ENCODE results near the gene KCNN1. TPM values are rescaled to one million over a fixed set of nuclear protein-coding genes. Genes with fewer than 3 reads are reported as not detected.
A peak's percentile ranks its signal among the peaks of the same experiment; 100 is the strongest.

KCNN1 gene
- total and polyA plus RNA-seq, 2 donors (not counting 1 experiment from before 2014, with no cell fraction given): under 0.01 TPM; not detected in 1

DNA sequence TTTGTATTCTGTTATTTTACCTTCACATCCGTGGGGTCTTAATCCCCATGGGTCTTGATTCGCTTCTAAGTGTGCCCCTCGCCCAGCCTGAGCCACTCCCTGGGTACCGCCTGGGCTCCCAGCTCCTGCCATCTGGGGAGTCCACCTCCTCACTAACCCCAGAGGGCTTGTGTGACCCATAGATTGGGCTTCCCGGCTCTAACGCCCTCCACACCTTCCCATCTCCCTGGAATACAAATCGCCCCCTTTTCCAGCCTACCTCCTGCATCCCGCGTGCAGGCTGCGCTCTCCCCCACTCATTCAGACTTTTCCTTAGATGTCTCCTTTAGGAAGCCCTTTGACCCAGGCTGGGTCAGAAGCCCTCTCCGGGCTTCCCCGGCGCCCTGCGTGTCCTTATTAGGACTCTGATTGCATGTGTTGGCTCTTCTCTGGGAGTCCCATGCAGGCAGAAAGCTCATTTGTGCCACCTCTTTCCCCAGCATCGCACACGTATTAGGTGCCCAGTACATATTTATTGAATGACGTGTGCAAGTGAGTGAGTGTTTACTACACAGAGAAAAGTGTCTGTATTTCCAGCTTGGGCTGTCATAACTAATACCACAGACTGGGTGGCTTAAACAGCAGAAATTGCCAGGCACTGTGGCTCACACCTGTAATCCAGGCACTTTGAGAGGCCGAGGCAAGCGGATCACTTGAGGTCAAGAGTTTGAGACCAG is 33.3 kb upstream of the KCNN1 start:
- Histone ChIP-seq H4K20me1 (ENCODE audit: control insufficient read depth, extremely low read depth, insufficient read depth, low read length) (no peaks in the 10 kb centered on the region), H3K27me3 (ENCODE audit: control insufficient read depth, insufficient read depth, low read length) (no peaks in the 10 kb centered on the region)
- DNase-seq (ENCODE audit: low read depth in 2 of 2): peak; percentile 8 to 48

DNA sequence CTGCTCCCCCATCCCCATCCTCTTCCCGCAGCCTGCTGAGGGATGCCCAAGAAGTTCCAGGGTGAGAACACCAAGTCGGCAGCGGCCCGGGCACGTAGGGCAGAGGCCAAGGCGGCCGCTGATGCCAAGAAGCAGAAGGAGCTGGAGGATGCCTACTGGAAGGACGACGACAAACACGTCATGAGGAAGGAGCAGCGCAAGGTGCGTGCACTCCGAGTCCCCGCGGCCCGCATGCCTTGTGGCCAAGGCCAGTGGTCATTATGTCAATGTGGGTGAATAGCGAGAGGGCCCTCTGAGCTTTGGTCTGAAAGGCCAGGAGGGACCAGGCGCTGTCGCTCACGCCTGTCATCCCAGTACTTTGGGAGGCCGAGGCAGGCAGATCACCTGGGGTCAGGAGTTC is 30.5 kb upstream of the KCNN1 start:
- Histone ChIP-seq H3K4me2 (ENCODE audit: extremely low read depth, insufficient read depth, low read length) (no peak overlapping the region), H3K79me2 (ENCODE audit: control insufficient read depth, insufficient read depth, low read length) (peaks cover 4% of the 10 kb centered on the region), H3K4me3 (replicated peaks in 1 of 4; ENCODE audit: control extremely low read depth in 1 of 4, insufficient read depth in 1 of 4, low read depth in 3 of 4, low read length in 4 of 4) (no peak overlapping the region), H3K27me3 (ENCODE audit: control insufficient read depth, insufficient read depth, low read length) (no peaks in the 10 kb centered on the region), H3K36me3 (ENCODE audit: control insufficient read depth, insufficient read depth, low read length) (peaks cover 2% of the 10 kb centered on the region), H3K27ac (ENCODE audit: insufficient read depth, low read length) (no peak overlapping the region), H4K20me1 (ENCODE audit: control insufficient read depth, extremely low read depth, insufficient read depth, low read length) (no peaks in the 10 kb centered on the region), H3K9ac (ENCODE audit: insufficient read depth, low read length) (no peak overlapping the region), H3K4me1 (ENCODE audit: control insufficient read depth, extremely low read depth, insufficient read depth, low read length) (no peaks in the 10 kb centered on the region), H3K9me3 (ENCODE audit: control insufficient read depth, insufficient read depth, low read depth, low read length) (no peaks in the 10 kb centered on the region), H2AFZ (ENCODE audit: low read length) (no peak overlapping the region)
- TF ChIP-seq, protein P1, sequence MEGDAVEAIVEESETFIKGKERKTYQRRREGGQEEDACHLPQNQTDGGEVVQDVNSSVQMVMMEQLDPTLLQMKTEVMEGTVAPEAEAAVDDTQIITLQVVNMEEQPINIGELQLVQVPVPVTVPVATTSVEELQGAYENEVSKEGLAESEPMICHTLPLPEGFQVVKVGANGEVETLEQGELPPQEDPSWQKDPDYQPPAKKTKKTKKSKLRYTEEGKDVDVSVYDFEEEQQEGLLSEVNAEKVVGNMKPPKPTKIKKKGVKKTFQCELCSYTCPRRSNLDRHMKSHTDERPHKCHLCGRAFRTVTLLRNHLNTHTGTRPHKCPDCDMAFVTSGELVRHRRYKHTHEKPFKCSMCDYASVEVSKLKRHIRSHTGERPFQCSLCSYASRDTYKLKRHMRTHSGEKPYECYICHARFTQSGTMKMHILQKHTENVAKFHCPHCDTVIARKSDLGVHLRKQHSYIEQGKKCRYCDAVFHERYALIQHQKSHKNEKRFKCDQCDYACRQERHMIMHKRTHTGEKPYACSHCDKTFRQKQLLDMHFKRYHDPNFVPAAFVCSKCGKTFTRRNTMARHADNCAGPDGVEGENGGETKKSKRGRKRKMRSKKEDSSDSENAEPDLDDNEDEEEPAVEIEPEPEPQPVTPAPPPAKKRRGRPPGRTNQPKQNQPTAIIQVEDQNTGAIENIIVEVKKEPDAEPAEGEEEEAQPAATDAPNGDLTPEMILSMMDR (conservative IDR thresholded peaks at IDR 0.05 in 1 of 2, IDR thresholded peaks at IDR 0.05 in 1 of 2; ENCODE audit: low read depth in 1 of 2, low read length in 2 of 2): no peak
- TF ChIP-seq EZH2 (IDR thresholded peaks at IDR 0.05; ENCODE audit: low read length, missing control alignments): no peak
- no peak for DNase-seq (ENCODE audit: low read depth in 2 of 2)

More for the DNA sequence above, 33.3 kb upstream of the KCNN1 start:
- Histone ChIP-seq H3K4me2 (ENCODE audit: extremely low read depth, insufficient read depth, low read length) (peak overlapping the region; percentile 92), H3K4me1 (ENCODE audit: control insufficient read depth, extremely low read depth, insufficient read depth, low read length) (no peaks in the 10 kb centered on the region), H3K9ac (ENCODE audit: insufficient read depth, low read length) (peak overlapping the region; percentile 73), H2AFZ (ENCODE audit: low read length) (peak overlapping the region; percentile 79), H3K36me3 (ENCODE audit: control insufficient read depth, insufficient read depth, low read length) (peaks cover 2% of the 10 kb centered on the region), H3K4me3 (replicated peaks in 1 of 4; ENCODE audit: control extremely low read depth in 1 of 4, insufficient read depth in 1 of 4, low read depth in 3 of 4, low read length in 4 of 4) (peak overlapping the region; percentile 73 to 94 (median 80)), H3K27ac (ENCODE audit: insufficient read depth, low read length) (peak overlapping the region; percentile 96), H3K9me3 (ENCODE audit: control insufficient read depth, insufficient read depth, low read depth, low read length) (no peaks in the 10 kb centered on the region), H3K79me2 (ENCODE audit: control insufficient read depth, insufficient read depth, low read length) (peaks cover 4% of the 10 kb centered on the region)
- no peak for TF ChIP-seq EZH2 (IDR thresholded peaks at IDR 0.05; ENCODE audit: low read length, missing control alignments)
- TF ChIP-seq, protein P1 (conservative IDR thresholded peaks at IDR 0.05 in 1 of 2, IDR thresholded peaks at IDR 0.05 in 1 of 2; ENCODE audit: low read depth in 1 of 2, low read length in 2 of 2): no peak

DNA sequence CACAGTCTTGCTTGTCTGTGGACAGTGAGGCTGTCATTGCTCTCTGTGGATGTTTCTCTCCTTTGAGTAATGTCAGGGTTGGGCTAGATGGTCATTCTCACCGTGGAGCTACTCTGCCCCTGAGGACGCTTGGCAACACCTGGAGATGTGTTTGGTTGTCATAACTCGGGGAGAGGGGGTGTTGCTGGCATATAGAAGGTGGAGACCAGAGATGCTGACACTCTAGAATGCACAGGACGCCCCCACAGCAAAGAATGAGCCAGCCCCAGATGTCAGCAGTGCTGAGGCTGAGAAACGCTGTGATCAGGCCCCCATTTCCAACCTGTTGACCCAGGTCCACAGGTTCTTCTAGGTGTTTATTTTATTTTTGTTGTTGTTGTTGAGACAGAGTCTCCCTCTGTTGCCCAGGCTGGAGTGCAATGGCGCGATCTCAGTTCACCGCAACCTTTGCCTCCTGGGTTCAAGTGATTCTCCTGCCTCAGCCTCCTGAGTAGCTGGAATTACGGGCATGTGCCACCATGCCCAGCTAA is 29.5 kb upstream of the KCNN1 start:
- Histone ChIP-seq H3K79me2 (ENCODE audit: control insufficient read depth, insufficient read depth, low read length) (peaks cover 4% of the 10 kb centered on the region), H4K20me1 (ENCODE audit: control insufficient read depth, extremely low read depth, insufficient read depth, low read length) (no peaks in the 10 kb centered on the region), H3K27me3 (ENCODE audit: control insufficient read depth, insufficient read depth, low read length) (no peaks in the 10 kb centered on the region), H3K4me2 (ENCODE audit: extremely low read depth, insufficient read depth, low read length) (no peak overlapping the region), H3K36me3 (ENCODE audit: control insufficient read depth, insufficient read depth, low read length) (peaks cover 4% of the 10 kb centered on the region), H3K4me3 (replicated peaks in 1 of 4; ENCODE audit: control extremely low read depth in 1 of 4, insufficient read depth in 1 of 4, low read depth in 3 of 4, low read length in 4 of 4) (no peak overlapping the region), H3K27ac (ENCODE audit: insufficient read depth, low read length) (no peak overlapping the region), H3K4me1 (ENCODE audit: control insufficient read depth, extremely low read depth, insufficient read depth, low read length) (no peaks in the 10 kb centered on the region), H3K9me3 (ENCODE audit: control insufficient read depth, insufficient read depth, low read depth, low read length) (no peaks in the 10 kb centered on the region), H3K9ac (ENCODE audit: insufficient read depth, low read length) (no peak overlapping the region), H2AFZ (ENCODE audit: low read length) (no peak overlapping the region)
- TF ChIP-seq, protein P1 (conservative IDR thresholded peaks at IDR 0.05 in 1 of 2, IDR thresholded peaks at IDR 0.05 in 1 of 2; ENCODE audit: low read depth in 1 of 2, low read length in 2 of 2): no peak
- TF ChIP-seq EZH2 (IDR thresholded peaks at IDR 0.05; ENCODE audit: low read length, missing control alignments): no peak
- no peak for DNase-seq (ENCODE audit: low read depth in 2 of 2)
